Renal cortex interstitium (tissue), 11 donors: Measurements from ENCODE around the gene KCNQ2. TPM values are rescaled to one million over a fixed set of nuclear protein-coding genes. Genes with fewer than 3 reads are reported as not detected.

Experiments
- DNase-seq, 11 donors: peaks; one replicate each; pipeline ENCODE4 v3.0.0-alpha.2; 2013; ENCODE audit warnings: low read depth in 9 of 11, low spot score in 4 of 11; ENCODE audit errors: extremely low read depth in 1 of 11
- polyA plus RNA-seq, 3 donors: library from polyadenylated mRNA; unstranded; fragments of 120-200 nt; gene quantifications; one replicate each; pipeline ENCODE4 v1.2.1, GENCODE V29; 2013; ENCODE audit not compliant: insufficient read length in 3 of 3

The KCNQ2 gene
- polyA plus RNA-seq, 3 donors, result 7.2 to 10.9 (median 8.5) TPM

DNA sequence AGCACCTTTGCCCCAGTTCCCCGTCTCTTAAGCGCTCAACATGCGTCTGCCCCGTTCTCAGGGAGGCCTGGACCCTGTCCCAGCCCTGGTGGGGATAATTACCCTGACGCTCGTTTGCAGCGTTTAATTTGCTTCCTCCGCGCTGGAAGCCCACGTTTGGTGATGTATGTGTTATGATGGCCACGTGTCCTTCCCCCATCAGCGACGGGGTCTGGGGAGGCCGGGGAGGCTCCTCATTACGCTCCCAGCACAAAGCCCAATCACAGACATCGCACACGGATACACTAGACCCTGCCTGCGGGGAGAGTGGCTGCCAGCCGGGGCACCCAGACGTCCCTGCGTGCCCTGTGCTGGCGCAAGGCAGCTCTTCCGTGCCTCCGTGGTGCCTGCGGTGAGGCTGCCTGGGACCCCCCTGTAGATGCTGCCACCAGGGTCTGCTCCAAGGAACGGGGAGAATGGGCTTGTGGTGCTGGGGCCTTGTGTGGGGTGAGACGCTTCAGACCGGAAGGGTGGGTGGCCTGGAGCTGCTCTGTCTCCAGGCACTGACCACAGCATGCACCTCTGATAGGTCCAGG is 101.1 kb downstream of the KCNQ2 start:
- DNase-seq, result no peak

DNA sequence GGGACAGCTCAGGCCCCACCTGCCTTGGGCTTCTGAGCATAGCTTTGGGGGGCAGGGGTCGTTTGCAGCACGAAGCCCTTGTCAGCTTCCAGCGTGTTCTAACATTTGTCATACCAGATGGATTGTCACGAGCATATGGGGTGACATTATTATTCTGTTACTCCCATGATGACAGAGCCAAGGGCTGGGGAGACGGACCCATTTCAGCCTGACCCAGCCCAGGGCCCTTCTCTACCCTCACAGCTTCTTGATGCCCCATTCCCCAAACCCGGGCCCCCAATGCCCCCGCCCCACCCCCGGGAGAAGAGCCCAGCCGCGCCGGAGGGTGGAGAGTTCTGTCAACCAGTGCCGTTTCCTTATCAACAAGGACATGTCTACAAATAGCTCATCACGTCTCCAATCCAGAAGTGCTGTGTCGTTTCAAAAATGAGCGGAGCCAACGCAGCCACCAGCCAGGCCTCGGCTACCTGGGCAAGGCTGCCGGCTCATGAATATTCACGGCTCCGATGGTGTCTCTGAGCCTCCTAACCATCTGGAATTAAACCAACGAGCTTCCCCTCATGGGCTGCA is 101.8 kb downstream of the KCNQ2 start:
- no peak for DNase-seq

DNA sequence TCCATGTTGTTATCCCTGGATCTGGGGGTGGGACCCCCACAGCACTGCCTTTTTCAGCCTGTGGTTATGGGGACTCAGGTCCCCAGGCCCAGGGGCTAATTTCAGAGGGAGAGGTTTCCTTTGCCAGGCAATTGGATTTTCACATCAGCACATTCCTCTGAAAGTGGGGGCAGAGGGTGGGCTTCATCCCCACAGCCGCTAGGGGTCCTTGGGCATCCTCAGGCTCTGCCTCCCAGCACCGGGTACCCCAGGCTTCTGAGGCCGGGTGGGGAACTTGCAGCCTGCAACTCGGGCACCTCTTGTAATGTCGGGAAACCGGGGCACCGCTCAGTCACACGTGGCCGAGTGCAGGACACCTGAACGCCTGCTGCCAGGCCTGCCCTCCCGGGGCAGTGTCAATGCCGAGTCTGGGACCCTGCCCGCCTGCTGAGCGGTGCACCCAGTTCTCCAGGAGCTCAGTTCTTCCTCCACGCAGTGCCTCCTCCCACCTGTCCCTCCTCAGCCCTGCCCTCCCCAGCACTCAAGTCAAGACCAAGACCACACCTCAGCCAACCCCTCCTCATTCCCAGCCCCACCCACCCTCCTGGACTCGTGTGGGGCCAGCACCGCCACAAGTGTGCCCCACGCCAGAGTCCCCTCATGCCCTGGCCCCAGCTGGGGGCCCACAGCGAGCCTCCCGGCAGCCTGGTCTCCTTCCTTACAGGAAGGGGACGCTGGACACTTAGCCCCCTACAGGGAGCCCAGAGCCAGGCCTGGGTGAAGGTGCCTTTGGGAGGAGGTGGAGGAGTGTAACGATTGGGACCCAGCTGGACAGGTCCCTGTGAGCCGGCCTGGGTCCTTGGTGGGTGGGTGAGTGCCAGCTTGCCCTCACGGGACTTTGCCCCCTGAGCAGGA is 102.5 kb downstream of the KCNQ2 start:
- no peak for DNase-seq

DNA sequence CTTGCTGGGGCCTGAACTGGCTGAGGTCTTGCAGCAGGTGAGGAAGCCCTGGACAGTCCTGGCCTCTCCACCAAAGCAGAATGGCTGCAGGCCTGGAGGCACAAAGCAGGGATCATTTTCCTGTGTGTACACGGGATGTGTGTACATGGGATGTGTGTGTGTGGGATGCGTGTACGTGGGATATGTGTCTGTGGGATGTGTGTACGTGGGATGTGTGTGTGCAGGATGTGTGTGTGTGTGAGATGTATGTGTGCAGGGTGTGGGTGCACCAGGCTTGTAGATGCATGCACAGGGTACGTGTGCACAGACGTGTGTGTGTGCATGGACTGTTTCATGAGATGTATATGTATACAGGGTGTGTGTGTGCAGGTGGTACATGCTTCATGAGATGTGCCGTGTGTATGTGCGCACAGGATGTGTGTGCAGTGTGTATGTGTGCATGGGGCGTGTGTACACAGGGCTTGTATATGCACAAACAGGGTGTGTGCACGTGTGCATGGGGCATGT is 103.4 kb downstream of the KCNQ2 start:
- DNase-seq, result no peak

DNA sequence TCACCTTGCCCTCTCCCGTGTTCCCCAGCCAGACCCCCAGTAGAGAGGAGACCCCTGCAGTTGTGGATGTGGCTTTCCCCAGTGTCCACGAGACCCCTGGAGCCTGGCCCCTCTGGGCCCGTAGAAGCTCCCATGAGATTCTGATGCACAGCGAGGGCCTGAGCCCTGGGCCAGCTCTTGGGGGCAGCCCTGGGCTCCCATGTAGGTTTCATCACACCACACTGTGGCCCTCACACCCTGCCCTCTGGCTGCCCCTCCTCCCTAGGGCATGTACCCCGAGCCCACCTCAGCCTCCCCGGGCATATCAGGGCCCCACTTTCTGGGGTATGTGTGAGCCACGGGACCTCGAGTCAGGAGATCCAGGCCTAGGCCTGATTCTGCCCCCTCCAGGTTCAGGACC is 104.3 kb downstream of the KCNQ2 start:
- DNase-seq, result no peak

DNA sequence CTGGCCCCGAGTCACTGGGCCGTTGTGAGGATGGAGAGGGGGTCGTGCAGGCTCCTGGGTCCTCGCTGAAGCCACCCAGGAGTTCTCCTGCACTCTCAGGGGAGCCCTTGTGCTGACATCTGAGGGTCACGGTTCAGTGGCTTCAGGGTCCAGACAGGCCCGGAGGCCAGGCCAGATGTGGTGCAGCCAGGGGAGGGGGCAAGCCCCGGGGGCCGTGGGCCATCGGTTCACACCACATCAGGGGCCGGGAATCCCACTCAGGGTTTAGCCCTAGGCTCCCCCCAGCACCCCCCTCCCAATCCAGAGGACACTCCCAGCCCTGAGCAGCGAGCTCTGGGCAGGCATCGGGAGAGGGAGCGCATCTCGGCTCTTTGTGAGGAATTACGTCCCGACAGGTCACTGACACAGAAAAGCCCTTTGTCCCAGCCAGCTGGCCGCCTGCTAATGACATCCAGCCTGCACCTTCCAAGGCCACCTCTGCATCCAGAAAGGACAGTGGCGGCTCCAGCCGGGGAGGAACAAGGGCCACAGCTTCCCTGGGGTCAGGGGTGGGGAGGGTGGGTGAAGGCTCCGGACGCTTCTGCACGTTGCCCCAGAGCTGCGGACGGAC is 104.9 kb downstream of the KCNQ2 start:
- no peak for DNase-seq

DNA sequence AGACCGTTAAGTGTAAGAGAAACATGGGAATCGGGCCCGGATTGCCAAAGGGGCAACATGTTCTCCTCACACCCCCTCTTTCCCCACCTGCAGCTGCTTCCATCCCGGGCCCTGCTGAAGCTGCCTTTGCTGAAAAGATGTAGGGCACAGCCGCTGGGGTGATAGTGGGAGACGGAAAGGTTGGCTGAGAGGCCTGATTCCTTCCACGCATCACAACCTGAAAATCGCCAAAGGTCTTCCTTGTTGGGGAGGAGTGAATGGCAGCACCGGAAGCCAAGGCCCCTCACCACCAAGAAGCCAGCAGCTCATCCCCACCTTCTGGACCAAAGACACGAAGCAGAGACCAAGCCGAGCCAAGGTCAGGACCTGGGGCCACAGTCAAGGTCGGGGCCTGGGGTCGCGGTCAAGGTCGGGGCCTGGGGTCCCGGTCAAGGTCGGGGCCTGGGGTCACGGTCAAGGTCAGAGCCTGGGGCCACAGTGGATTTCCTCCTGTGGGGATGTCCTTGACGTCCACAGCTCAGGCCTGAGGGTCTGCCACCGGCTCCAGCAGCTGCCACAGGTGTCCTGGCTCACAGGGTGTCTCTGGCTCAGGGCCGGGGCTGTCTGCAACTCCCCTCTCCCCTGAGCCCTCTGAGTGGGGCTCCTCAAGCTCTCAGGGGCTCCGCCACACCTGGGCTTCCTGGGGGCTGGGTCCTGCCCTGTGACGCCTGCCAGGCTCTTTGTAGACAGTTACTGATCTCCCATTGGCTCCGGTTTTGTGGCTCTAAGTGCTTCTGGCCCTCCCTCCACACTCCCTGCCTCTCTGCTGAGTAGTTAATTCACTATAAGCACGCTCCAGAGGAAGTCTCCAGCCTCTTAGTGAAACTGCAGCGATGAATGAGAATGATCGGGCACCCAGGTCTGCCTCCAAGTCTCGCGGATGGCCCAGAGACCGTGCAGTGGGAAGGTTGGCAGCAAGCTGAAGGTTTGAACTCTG is 105.8 kb downstream of the KCNQ2 start:
- DNase-seq, result no peak

DNA sequence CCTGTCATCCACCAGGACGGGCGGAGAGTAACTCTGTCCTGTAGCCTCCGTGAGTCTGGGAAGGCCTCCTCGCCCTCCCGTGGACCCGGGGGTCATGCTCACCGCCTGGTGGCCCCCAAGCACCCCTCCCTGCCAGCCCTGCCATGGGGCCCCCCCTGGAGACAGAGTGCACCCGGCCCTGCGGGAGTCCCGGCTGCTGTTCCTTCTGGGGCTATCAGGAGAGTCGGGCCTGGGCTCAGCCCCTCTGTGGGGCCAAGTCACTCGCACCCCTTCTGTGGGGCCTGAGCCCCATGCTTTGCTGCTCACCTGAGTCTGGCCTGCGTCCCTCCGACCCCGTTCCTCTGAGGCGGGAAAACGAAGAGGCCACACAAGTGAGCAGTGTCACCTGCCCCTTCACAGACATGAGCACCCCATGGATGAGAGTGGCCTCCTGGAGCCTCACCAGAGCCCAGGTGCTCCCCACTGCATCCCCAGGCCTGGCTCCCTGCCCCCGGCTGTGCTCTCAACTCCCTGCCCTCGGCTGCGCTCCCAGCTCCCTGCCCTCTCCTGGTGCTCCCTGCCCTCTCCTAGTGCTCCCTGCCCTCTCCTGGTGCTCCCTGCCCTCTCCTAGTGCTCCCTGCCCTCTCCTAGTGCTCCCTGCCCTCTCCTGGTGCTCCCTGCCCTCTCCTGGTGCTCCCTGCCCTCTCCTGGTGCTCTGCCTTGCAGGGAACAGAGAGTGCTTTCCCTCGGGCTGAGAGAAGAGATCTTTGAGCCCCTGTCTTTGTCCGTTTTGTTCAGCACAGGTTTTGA is 106.7 kb downstream of the KCNQ2 start:
- DNase-seq, result no peak

DNA sequence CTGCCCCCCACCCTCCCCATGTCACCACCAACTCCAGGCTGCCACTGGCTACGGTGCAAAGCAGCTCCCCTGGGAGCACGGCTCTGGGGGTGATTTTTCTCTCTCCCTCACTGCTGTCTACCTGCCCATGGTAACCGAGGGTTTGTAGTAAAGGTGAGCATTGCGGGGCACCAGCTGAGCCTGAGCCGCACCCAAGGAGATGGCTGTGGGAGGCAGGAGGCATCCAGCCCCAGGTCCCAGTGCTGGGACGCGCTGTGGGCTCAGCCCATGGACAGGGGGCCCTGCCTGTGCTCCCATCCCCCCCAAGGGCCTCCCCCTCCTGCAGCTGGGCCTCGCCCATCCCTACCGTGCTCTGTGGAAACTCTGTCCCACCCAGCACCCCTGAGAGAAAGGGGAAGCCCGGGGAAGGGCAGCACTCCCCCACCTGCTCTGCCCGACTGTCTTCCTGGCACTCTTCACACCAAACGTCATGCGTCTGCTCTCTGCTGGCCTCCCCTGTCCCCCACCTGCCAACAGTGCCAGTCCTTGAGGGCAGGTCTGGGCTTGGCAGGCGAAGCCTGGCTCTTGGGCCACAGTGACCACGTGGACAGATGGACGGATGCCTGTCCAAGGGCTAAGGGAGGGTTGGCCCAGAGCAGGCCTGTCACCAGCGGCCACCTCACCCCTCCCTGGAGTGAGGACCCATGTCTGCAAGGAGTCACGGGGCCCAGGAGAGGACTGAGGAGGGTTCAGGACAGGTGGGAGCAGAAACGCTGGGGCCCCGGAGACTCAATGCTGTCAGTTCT is 107.5 kb downstream of the KCNQ2 start:
- no peak for DNase-seq

DNA sequence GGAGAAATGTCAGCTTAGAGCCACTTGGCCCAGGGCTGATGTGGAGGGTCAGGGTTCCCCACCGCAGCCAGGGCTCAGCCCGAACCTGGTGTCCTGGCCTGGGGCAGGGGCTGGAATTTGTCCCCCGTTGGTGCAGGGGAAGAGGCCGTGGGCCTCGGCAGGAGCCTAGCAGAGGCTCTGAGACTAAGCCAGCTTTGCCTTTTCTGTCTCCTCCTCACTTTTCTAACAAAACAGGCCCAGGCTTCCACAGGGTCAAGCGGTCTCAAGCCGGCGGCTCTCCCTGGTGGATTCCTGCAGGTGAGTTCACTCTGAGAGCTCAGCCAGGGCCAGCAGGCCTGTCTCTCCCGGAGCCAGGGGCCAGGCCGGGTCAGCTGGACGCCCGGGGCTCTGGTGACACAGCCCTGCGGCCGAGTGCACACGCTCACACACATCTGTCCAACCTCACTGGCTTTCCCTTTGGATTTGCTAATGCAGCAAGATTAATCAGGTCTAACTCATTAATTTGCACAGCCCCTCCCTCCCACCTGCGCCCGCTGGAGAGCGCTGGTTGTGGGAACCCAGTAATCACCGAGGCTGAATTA is 108.4 kb downstream of the KCNQ2 start:
- no peak for DNase-seq

DNA sequence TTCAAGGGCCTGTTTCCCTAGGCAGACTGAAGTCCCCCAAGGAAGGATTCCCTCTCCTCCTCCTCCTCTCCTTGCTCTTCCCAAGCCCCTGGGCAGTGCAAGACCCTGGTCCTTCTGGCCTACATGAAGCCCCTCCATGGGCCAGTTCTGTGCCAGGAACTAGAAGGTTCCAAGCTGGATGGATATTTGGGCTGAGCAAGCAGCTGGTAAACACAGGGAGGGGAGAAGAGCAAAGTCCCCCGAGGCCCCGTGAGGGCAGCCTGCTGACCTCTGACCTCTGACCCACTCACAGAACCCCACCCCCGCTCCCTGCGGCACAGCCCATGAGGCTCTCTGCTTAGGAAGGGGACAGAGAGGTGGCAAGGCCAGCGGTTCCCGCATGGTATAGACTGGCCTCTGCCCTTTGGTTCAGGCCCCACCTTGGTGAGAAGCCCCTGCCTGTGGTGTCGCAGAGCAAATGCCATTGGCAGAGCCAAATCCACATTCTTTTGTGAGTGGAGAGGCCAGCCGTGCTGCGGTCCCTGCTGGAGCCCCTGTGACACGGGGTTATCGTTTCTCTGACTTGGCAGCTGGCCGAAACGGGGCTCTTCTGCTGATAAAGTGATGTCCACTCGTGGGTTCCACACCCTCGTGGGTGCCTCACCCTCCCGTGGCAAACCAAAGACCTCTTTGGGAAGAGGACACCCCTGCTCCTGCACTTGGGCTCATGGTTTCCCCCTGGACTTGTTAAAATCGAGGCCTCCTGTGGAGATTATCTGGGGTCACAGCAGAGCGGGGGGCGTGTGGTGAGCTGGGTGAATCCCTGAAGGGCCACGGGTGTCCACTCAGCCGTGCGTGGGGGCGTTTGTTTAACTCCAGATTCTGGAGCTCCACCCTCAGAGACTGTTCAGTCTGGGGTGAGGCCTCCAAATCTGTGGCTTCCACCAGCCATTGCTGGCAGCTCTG is 109.2 kb downstream of the KCNQ2 start:
- DNase-seq, result no peak

DNA sequence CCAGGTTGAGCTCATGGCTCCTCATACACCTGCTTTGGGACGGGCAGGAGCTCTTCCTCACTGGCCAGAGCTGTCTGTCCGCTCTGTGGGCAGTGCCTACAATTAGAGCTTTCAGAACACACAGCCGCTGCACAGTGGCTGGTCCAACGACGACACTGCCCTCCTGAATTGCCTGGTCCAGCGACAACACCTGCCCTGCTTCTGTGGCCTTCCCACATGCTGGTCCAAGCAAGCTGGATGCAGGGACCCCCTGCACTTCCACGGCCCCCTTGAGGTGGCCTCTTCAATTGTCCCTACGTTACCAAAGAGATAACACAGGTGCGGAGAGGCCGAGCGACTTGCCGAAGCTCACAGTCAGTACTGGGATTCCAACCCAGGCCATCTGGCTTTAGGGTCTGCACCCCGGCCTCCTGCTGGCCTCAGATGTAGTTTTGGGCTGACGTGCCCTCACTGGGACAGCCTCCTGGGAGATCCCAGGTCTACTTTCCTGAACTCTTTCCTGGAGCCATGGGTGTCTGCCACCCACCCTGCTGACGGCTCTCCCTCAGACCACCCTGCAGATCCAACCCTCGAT is 109.9 kb downstream of the KCNQ2 start:
- DNase-seq, result no peak

DNA sequence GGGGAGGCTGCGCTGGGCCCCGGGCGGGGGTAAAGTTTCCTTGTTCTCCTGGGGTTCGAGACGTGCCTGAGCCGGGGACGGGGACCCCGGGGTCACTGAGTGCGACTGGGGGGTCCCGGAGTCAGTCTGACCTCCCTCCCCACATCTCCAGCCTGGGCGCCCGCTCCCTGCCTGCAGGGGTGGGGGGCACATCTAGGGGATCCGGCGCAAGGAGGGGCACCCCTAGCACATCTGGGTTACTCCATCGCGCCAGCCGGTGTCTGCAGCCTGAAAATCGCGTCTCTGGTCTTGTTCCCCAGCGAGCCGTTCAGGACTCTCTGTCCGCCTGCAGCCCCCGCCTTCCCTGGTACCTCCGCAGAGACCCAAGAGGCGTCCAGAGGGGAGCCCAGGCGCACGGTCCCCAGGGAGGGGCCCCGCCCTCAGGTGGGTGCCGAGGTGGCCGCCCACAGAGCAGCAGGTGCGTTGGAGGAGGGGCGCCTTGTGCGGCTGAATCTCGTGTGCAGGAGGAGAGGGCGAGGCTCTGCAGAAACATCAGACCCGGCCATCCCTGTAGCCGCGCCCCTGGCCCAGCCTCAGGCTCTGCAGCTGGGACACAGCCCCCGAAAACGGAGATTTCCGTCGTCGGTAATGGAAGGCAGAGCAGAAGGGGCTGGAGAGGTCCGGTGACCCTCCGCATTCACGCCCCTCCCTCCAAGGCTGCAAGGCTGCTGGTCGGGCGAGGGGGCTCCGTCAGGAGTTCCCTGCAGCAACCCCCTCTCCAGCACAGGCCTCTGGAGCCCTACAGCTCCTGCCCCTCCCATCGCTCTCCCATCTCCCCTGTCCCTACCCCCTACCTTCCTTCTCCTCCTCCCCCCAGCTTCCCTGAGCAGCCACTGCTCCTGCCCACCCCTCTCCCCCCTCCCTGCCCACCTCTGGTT is 110.7 kb downstream of the KCNQ2 start:
- no peak for DNase-seq

DNA sequence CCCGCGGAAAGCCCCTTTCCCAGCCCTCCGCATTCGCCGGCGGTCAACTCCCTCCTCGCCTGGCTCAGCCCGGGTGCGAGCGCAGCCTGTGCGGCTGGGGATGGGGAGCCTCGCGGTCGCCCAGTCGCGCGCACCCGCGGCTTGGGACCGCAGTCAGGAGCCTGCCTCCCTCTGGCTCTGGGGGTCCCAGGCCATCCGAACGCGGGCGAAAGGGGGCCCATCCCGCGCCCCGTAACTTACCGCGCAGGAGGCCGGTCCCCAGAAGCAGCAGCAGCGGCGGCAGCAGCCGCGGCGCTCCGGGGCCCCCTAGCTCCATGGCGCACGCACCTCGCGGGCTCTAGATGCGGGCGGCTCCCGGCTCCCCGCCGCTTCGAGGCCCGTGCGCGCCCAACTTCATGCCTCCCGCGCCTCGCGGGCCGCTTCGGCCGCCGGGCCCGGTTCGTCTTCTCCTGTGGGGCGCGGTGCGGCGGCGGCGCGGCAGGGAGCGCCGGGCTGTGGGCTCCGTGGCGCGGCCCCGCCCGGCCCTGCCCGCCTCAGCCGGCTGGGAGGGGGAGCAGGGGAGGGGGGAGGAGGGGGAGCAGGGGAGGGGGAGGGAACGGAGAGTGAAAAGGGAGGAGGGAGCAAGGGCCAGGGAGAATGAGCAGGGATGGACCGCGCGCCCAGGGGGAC is 111.5 kb downstream of the KCNQ2 start, which contains the start of gene CHRNA4:
Gene CHRNA4, minus strand, starts transcription at position 500 of the 669 bp plus-strand sequence. Its CDS starts 184 bp downstream, at position 316.
- DNase-seq, result no peak
